ENCODE results near the gene CCDC13. TPM values are rescaled to one million over a fixed set of nuclear protein-coding genes. Genes with fewer than 3 reads are reported as not detected.
A peak's percentile ranks its signal among the peaks of the same experiment; 100 is the strongest.

CCDC13 gene
- total RNA-seq (2021) (0.41 TPM in 1 of 2 replicates, not detected in the other), Bru-seq, nascent RNA (percentile 55 among the genes with signal in this experiment), BruChase-seq, experiment 1, labeled RNA remaining after a 2-hour chase (percentile 65 among the genes with signal in this experiment), BruChase-seq, experiment 2, labeled RNA remaining after a 6-hour chase (percentile 48 among the genes with signal in this experiment)
- long read RNA-seq: 0 reads

- Histone ChIP-seq H2AFZ (no peak within 1 kb of the TSS), H3K9me2 (ENCODE audit: insufficient read depth) (no peaks in the 10 kb centered on the region), H3K4me1 (replicated peaks; ENCODE audit: insufficient read depth) (no peaks in the 10 kb centered on the region), H3K27me3 (ENCODE audit: insufficient read depth, low read depth) (no peaks in the 10 kb centered on the region), H3F3A (ENCODE audit: insufficient read depth, low read depth) (0 out of 2 replicates have a peak, but pooled peaks cover 5% of the 10 kb centered on the region), H3K9me3 (ENCODE audit: insufficient read depth, low read depth) (no peaks in the 10 kb centered on the region; the same call in 1 of the 2 replicates), H3K27ac (no peak within 1 kb of the TSS), H3K79me2 (ENCODE audit: low read depth) (no peaks in the 10 kb centered on the region), H3K4me3 (no peak within 1 kb of the TSS), H3K4me2 (no peak within 1 kb of the TSS), H3K36me3 (ENCODE audit: low read depth) (no peaks in the 10 kb centered on the region; the same call in 1 of the 2 replicates), H4K20me1 (ENCODE audit: insufficient read depth) (no peaks in the 10 kb centered on the region)
- intact Hi-C loops (cut with micrococcal nuclease; ENCODE audit: unreplicated experiment): no loop called here
- POLR2A ChIA-PET (ENCODE audit: unreplicated experiment): no interaction called here
- no peak for TF ChIP-seq CTCF (conservative IDR thresholded peaks at IDR 0.05)
- no peak for TF ChIP-seq EZH2 (IDR thresholded peaks at IDR 0.05; ENCODE audit: low read depth)
- no peak for DNase-seq
- CTCF ChIA-PET: no interaction called here
- no TSS peak for BruUV-seq (replicated peaks)
These were observed at the start of gene CCDC13 for GRCh38 chr3:42772670-42773408. CCDC13 (minus strand) TSS chr3:42773253; CDS start chr3:42758345, 14,908 bp downstream.

GRCh38 chr3:42822828-42823227 is 49.8 kb upstream of the CCDC13 start:
- Histone ChIP-seq H2AFZ (no peak overlapping the region), H3K36me3 (ENCODE audit: low read depth) (peaks cover 3% of the 10 kb centered on the region; the same call in 1 of the 2 replicates), H3K9me3 (ENCODE audit: insufficient read depth, low read depth) (no peaks in the 10 kb centered on the region), H3K27me3 (ENCODE audit: insufficient read depth, low read depth) (no peaks in the 10 kb centered on the region), H4K20me1 (ENCODE audit: insufficient read depth) (no peaks in the 10 kb centered on the region), H3K79me2 (ENCODE audit: low read depth) (peaks cover 69% of the 10 kb centered on the region), H3F3A (ENCODE audit: insufficient read depth, low read depth) (peaks cover 46% of the 10 kb centered on the region), H3K4me3 (no peak overlapping the region), H3K4me1 (replicated peaks; ENCODE audit: insufficient read depth) (peaks cover 68% of the 10 kb centered on the region), H3K4me2 (no peak overlapping the region), H3K9me2 (ENCODE audit: insufficient read depth) (no peaks in the 10 kb centered on the region), H3K27ac (no peak overlapping the region)
- intact Hi-C loops (cut with micrococcal nuclease; ENCODE audit: unreplicated experiment): no loop called here
- ChIA-PET POLR2A (ENCODE audit: unreplicated experiment) (no interaction called here), CTCF (no interaction called here)
- BruUV-seq (replicated peaks): no TSS peak
- no peak for DNase-seq
- TF ChIP-seq CTCF (conservative IDR thresholded peaks at IDR 0.05) (no peak), EZH2 (IDR thresholded peaks at IDR 0.05; ENCODE audit: low read depth) (no peak)

GRCh38 chr3:42820746-42821051 is 47.6 kb upstream of the CCDC13 start:
- BruUV-seq (replicated peaks): no TSS peak
- ChIA-PET POLR2A (ENCODE audit: unreplicated experiment) (interaction anchor here (0.7 kb wide), 1 partner anchor 16 kb away, joined by 24 read pairs; no protein-coding TSS in a partner anchor), CTCF (interaction anchor here (0.6 kb wide), 2 partner anchors 13 to 323 kb away, joined by 5 read pairs; no protein-coding TSS in a partner anchor)
- peaks cover 71% of the 10 kb centered on the region for H3K79me2 ChIP-seq (ENCODE audit: low read depth)
- peaks cover 53% of the 10 kb centered on the region for H3K4me1 ChIP-seq (replicated peaks; ENCODE audit: insufficient read depth)
- no peak for TF ChIP-seq EZH2 (IDR thresholded peaks at IDR 0.05; ENCODE audit: low read depth)
- no peak for TF ChIP-seq CTCF (conservative IDR thresholded peaks at IDR 0.05)
- no peaks in the 10 kb centered on the region for H3K27me3 ChIP-seq (ENCODE audit: insufficient read depth, low read depth)
- intact Hi-C loops (cut with micrococcal nuclease; ENCODE audit: unreplicated experiment): no loop called here
- peaks cover 3% of the 10 kb centered on the region; the same call in 1 of the 2 replicates for H3K36me3 ChIP-seq (ENCODE audit: low read depth)
- H3F3A ChIP-seq (ENCODE audit: insufficient read depth, low read depth): peaks cover 39% of the 10 kb centered on the region
- DNase-seq: no peak
- peak overlapping the region; percentile 82 for H3K27ac ChIP-seq
- H3K9me2 ChIP-seq (ENCODE audit: insufficient read depth): no peaks in the 10 kb centered on the region
- H2AFZ ChIP-seq: no peak overlapping the region
- 0 out of 2 replicates have a peak overlapping the region, but pooled peaks have one; percentile 1 for H3K4me2 ChIP-seq
- no peak overlapping the region for H3K4me3 ChIP-seq
- no peaks in the 10 kb centered on the region; the same call in 1 of the 2 replicates for H4K20me1 ChIP-seq (ENCODE audit: insufficient read depth)
- H3K9me3 ChIP-seq (ENCODE audit: insufficient read depth, low read depth): no peaks in the 10 kb centered on the region
